GM23338 (cell line): Measurements from ENCODE around the gene SCGB2B2. TPM values are rescaled to one million over a fixed set of nuclear protein-coding genes. Genes with fewer than 3 reads are reported as not detected.

Experiments used
- ATAC-seq: fragments of 200-7000 bp; cut with Tn5 transposase; 3 replicates; pipeline ENCODE4 v1.9.1; 2020
- DNase-seq: peaks from one replicate; pipeline ENCODE4 v3.0.0-alpha.2; 2015; ENCODE audit warnings: low spot score
- H2AFZ ChIP-seq: fragments of 200-600 bp; sonication (generic); 2 replicates; pipeline ENCODE4 v1.8.0; 2016; ENCODE audit warnings: antibody characterized with exemption, mild to moderate bottlenecking, moderate library complexity
- H3F3A ChIP-seq: fragments of 200-600 bp; sonication (generic); replicated peaks from 2 replicates; pipeline ENCODE4 v1.8.0; 2017; ENCODE audit warnings: antibody characterized with exemption, mixed run types, low read depth
- H3K27ac ChIP-seq: fragments of 200-600 bp; sonication (generic); 2 replicates; pipeline ENCODE4 v1.6.1; 2016; ENCODE audit warnings: low read depth
- H3K27me3 ChIP-seq: fragments of 200-600 bp; sonication (generic); 2 replicates; pipeline ENCODE4 v1.8.0; 2016; ENCODE audit warnings: mild to moderate bottlenecking, mixed run types, moderate library complexity; ENCODE audit not compliant: insufficient read depth
- H3K36me3 ChIP-seq: fragments of 200-600 bp; sonication (generic); 2 replicates; pipeline ENCODE4 v1.8.0; 2016; ENCODE audit warnings: mild to moderate bottlenecking; ENCODE audit not compliant: insufficient read depth
- H3K4me1 ChIP-seq: fragments of 200-600 bp; sonication (generic); 2 replicates; pipeline ENCODE4 v1.8.0; 2016; ENCODE audit warnings: mild to moderate bottlenecking, moderate library complexity; ENCODE audit not compliant: insufficient read depth
- H3K4me2 ChIP-seq: fragments of 200-600 bp; sonication (generic); 2 replicates; pipeline ENCODE4 v1.7.1; 2017; ENCODE audit warnings: mixed run types
- H3K4me3 ChIP-seq: fragments of 200-600 bp; sonication (generic); 2 replicates; pipeline ENCODE4 v1.6.1; 2016; ENCODE audit warnings: mixed run types
- H3K79me2 ChIP-seq: fragments of 200-600 bp; sonication (generic); replicated peaks from 2 replicates; pipeline ENCODE4 v1.8.0; 2017; ENCODE audit warnings: mild to moderate bottlenecking; ENCODE audit not compliant: insufficient read depth
- H3K9me2 ChIP-seq: fragments of 200-600 bp; sonication (generic); 2 replicates; pipeline ENCODE4 v1.8.0; 2017; ENCODE audit not compliant: insufficient read depth
- H4K20me1 ChIP-seq: fragments of 200-600 bp; sonication (generic); replicated peaks from 2 replicates; pipeline ENCODE4 v1.8.0; 2017; ENCODE audit warnings: mild to moderate bottlenecking; ENCODE audit not compliant: insufficient read depth
- H3K27ac Mint-ChIP-seq: 2 replicates; pipeline ENCODE4 v1.8.0; 2020; ENCODE audit warnings: inconsistent platforms, mild to moderate bottlenecking, moderate library complexity, mixed read lengths
- H3K27me3 Mint-ChIP-seq: 3 replicates; pipeline ENCODE4 v1.8.0; 2022; ENCODE audit warnings: low read depth, mild to moderate bottlenecking, moderate library complexity, mixed read lengths, inconsistent platforms; ENCODE audit not compliant: insufficient read depth, poor library complexity
- H3K36me3 Mint-ChIP-seq: 3 replicates; pipeline ENCODE4 v1.8.0; 2021; ENCODE audit warnings: low read depth, mild to moderate bottlenecking, inconsistent platforms, moderate library complexity, mixed read lengths
- H3K4me1 Mint-ChIP-seq: 3 replicates; pipeline ENCODE4 v1.8.0; 2020; ENCODE audit warnings: mild to moderate bottlenecking, inconsistent platforms, mixed read lengths
- H3K4me3 Mint-ChIP-seq: 3 replicates; pipeline ENCODE4 v1.8.0; 2021; ENCODE audit warnings: moderate library complexity, mild to moderate bottlenecking, inconsistent platforms, mixed read lengths
- H3K9me3 Mint-ChIP-seq: 3 replicates; pipeline ENCODE4 v1.8.0; 2020; ENCODE audit warnings: moderate library complexity, mild to moderate bottlenecking, inconsistent platforms, mixed read lengths
- CREB1 ChIP-seq: fragments of 250-450 bp; sonication (Bioruptor Pico); IDR thresholded peaks from 2 replicates; pipeline ENCODE4 v1.5.0; 2020; ENCODE audit warnings: low read depth, mild to moderate bottlenecking, moderate library complexity
- CTCF ChIP-seq, 2 experiments: fragments of 200-600 bp in 1 of 2; sonication (generic) in 1 of 2; conservative IDR thresholded peaks; 2 replicates each; pipeline versions ENCODE4 v1.5.1 to v1.6.1; 2016 to 2017; ENCODE audit warnings: antibody characterized with exemption in 2 of 2, low read depth in 2 of 2, mild to moderate bottlenecking in 2 of 2, moderate library complexity in 1 of 2
- ETS1 ChIP-seq: IDR thresholded peaks from 2 replicates; pipeline ENCODE4 v1.6.1; 2016; ENCODE audit warnings: antibody characterized with exemption
- EZH2phosphoT487 ChIP-seq: fragments of 200-600 bp; sonication (generic); IDR thresholded peaks from one replicate; pipeline ENCODE4 v1.8.1; 2018; ENCODE audit warnings: antibody characterized with exemption; ENCODE audit not compliant: unreplicated experiment
- JUNB ChIP-seq: IDR thresholded peaks from one replicate; pipeline ENCODE4 v1.6.1; 2016; ENCODE audit warnings: antibody characterized with exemption; ENCODE audit not compliant: unreplicated experiment
- NANOG ChIP-seq: IDR thresholded peaks from 2 replicates; pipeline ENCODE4 v1.6.1; 2016; ENCODE audit warnings: antibody characterized with exemption, borderline replicate concordance
- POLR2AphosphoS5 ChIP-seq: IDR thresholded peaks from 2 replicates; pipeline ENCODE4 v1.6.1; 2016; ENCODE audit warnings: antibody characterized with exemption, low read depth
- REST ChIP-seq: IDR thresholded peaks from one replicate; pipeline ENCODE4 v1.6.1; 2018; ENCODE audit warnings: antibody characterized with exemption; ENCODE audit not compliant: unreplicated experiment
- STAT1 ChIP-seq: IDR thresholded peaks from one replicate; pipeline ENCODE4 v1.6.1; 2016; ENCODE audit warnings: antibody characterized with exemption; ENCODE audit not compliant: unreplicated experiment
- ZNF114 ChIP-seq: fragments of 250-450 bp; sonication (Bioruptor Pico); IDR thresholded peaks from 2 replicates; pipeline ENCODE4 v1.5.0; 2020; ENCODE audit warnings: mild to moderate bottlenecking, moderate library complexity
- ZNF462 ChIP-seq: fragments of 250-450 bp; sonication (Bioruptor Pico); IDR thresholded peaks from 2 replicates; pipeline ENCODE4 v1.5.0; 2020; ENCODE audit warnings: mild to moderate bottlenecking, moderate library complexity
- polyA plus RNA-seq: library from polyadenylated mRNA; unstranded; fragments of >200 nt; fragmentation: Nextera tagmentation; extraction: Ambion mirVana; gene quantifications from 2 replicates; pipeline ENCODE4 v1.2.1, GENCODE V29; 2016
- total RNA-seq: library from RNA; depleted of rRNA; stranded (reverse); fragments of >200 nt; shearing (Covaris generic); gene quantifications from 2 replicates; pipeline ENCODE4 v1.2.3, GENCODE V29; 2014

Gene SCGB2B2
- total and polyA plus RNA-seq, 2 experiments from 2014 or later: 0.28 TPM; not detected in 1

GRCh38 chr19:34664870-34665269, 12.1 kb downstream of the SCGB2B2 start (continued):
- TF ChIP-seq CREB1 (CRISPR knock-in tag) (no peak), JUNB (no peak), STAT1 (no peak), EZH2phosphoT487 (no peak), ETS1 (no peak)

- Histone ChIP-seq H3K27ac (no peak overlapping the region), H3F3A (no peaks in the 10 kb centered on the region), H3K4me3 (no peak overlapping the region), H3K79me2 (no peaks in the 10 kb centered on the region), H3K9me2 (no peaks in the 10 kb centered on the region), H2AFZ (no peak overlapping the region), H3K27me3 (no peaks in the 10 kb centered on the region), H3K36me3 (no peaks in the 10 kb centered on the region), H4K20me1 (no peaks in the 10 kb centered on the region), H3K4me1 (peaks cover 3% of the 10 kb centered on the region; the same call in 1 of the 2 replicates), H3K4me2 (no peak overlapping the region)
- DNase-seq (no peak), ATAC-seq (no peak)
- H3K27ac Mint-ChIP-seq: no peak overlapping the region
- peaks cover 10% of the 10 kb centered on the region; the same call in 1 of the 3 replicates for H3K9me3 Mint-ChIP-seq
- H3K27me3 Mint-ChIP-seq: peaks cover 10% of the 10 kb centered on the region
- peaks cover 4% of the 10 kb centered on the region; the same call in 1 of the 3 replicates for H3K36me3 Mint-ChIP-seq
- H3K4me1 Mint-ChIP-seq: peaks cover 19% of the 10 kb centered on the region
- H3K4me3 Mint-ChIP-seq: no peak overlapping the region
- TF ChIP-seq ZNF114 (CRISPR knock-in tag) (no peak), CTCF (conservative IDR thresholded peaks at IDR 0.05; ENCODE audit: low read depth in 2 of 2) (no peak), EZH2phosphoT487 (no peak), JUNB (no peak), STAT1 (no peak), REST (no peak), ZNF462 (no peak), POLR2AphosphoS5 (no peak), ETS1 (no peak), CREB1 (CRISPR knock-in tag) (no peak), NANOG (no peak)
Measured at GRCh38 chr19:34664168-34664567, 12.8 kb downstream of the SCGB2B2 start.
